RWPE2 (cell line): ENCODE data around the gene RNGTT.

Source experiments
- ATAC-seq: fragments of 200-7000 bp; cut with Tn5 transposase; 3 replicates; pipeline ENCODE4 v1.9.1; 2021; ENCODE audit warnings: low read depth
- DNase-seq: peaks from one replicate; pipeline ENCODE4 v3.0.0-alpha.2; 2020; ENCODE audit warnings: low spot score
- H3K27ac ChIP-seq: fragments of 450-650 bp; 2 replicates; pipeline ENCODE4 v1.5.1; 2017; ENCODE audit warnings: mild to moderate bottlenecking; ENCODE audit not compliant: poor library complexity, severe bottlenecking
- H3K27me3 ChIP-seq: fragments of 250-450 bp; sonication (Bioruptor Pico); 2 replicates; pipeline ENCODE4 v1.5.1; 2021; ENCODE audit warnings: mild to moderate bottlenecking, moderate library complexity; ENCODE audit not compliant: insufficient read depth, poor library complexity, severe bottlenecking
- H3K36me3 ChIP-seq: fragments of 250-450 bp; sonication (Bioruptor Pico); 2 replicates; pipeline ENCODE4 v1.5.1; 2020; ENCODE audit warnings: low read depth, mild to moderate bottlenecking, moderate library complexity
- H3K4me1 ChIP-seq: fragments of 250-450 bp; sonication (Bioruptor Pico); 2 replicates; pipeline ENCODE4 v1.5.1; 2021; ENCODE audit warnings: mild to moderate bottlenecking, moderate library complexity; ENCODE audit not compliant: insufficient read depth, poor library complexity, severe bottlenecking
- H3K4me3 ChIP-seq: fragments of 250-450 bp; sonication (Bioruptor Pico); 2 replicates; pipeline ENCODE4 v1.5.1; 2021; ENCODE audit warnings: mild to moderate bottlenecking, moderate library complexity; ENCODE audit not compliant: severe bottlenecking
- H3K9me3 ChIP-seq: fragments of 250-450 bp; sonication (Bioruptor Pico); 2 replicates; pipeline ENCODE4 v1.5.1; 2021; ENCODE audit warnings: mild to moderate bottlenecking, moderate library complexity; ENCODE audit not compliant: severe bottlenecking
- CTCF ChIP-seq: fragments of 450-650 bp; IDR thresholded peaks from one replicate; pipeline ENCODE4 v1.5.1; 2017; ENCODE audit warnings: mild to moderate bottlenecking, moderate library complexity; ENCODE audit not compliant: poor library complexity, severe bottlenecking

The RNGTT gene

GRCh38 chr6:88810701-88811100, 152.7 kb downstream of the RNGTT start:
- TF ChIP-seq CTCF, result no peak

GRCh38 chr6:88810089-88810488, 153.3 kb downstream of the RNGTT start:
- no peak for ATAC-seq

More at GRCh38 chr6:88810701-88811100, 152.7 kb downstream of the RNGTT start:
- no peaks in the 10 kb centered on the region for H3K4me1 ChIP-seq
- H3K27ac ChIP-seq, result no peak overlapping the region
- no peaks in the 10 kb centered on the region; the same call in 1 of the 2 replicates for H3K36me3 ChIP-seq
- H3K4me3 ChIP-seq, result no peak overlapping the region
- no peaks in the 10 kb centered on the region for H3K27me3 ChIP-seq
- DNase-seq, result no peak
- ATAC-seq, result no peak
- peaks cover 2% of the 10 kb centered on the region for H3K9me3 ChIP-seq

GRCh38 chr6:88808381-88808780, 155.0 kb downstream of the RNGTT start:
- Histone ChIP-seq H3K27ac (no peak overlapping the region), H3K4me1 (no peaks in the 10 kb centered on the region), H3K27me3 (no peaks in the 10 kb centered on the region), H3K9me3 (peaks cover 2% of the 10 kb centered on the region), H3K4me3 (no peak overlapping the region), H3K36me3 (no peaks in the 10 kb centered on the region; the same call in 1 of the 2 replicates)
- DNase-seq (no peak), ATAC-seq (no peak)
- TF ChIP-seq CTCF, result no peak

More at GRCh38 chr6:88810089-88810488, 153.3 kb downstream of the RNGTT start:
- Histone ChIP-seq H3K27ac (no peak overlapping the region), H3K4me3 (no peak overlapping the region), H3K27me3 (no peaks in the 10 kb centered on the region), H3K4me1 (no peaks in the 10 kb centered on the region), H3K9me3 (peaks cover 2% of the 10 kb centered on the region), H3K36me3 (no peaks in the 10 kb centered on the region; the same call in 1 of the 2 replicates)
- TF ChIP-seq CTCF, result no peak
- DNase-seq, result no peak

- Histone ChIP-seq H3K4me1 (no peaks in the 10 kb centered on the region), H3K36me3 (no peaks in the 10 kb centered on the region; the same call in 1 of the 2 replicates)
Observed at GRCh38 chr6:88807622-88808021, 155.8 kb downstream of the RNGTT start.

More at GRCh38 chr6:88807622-88808021, 155.8 kb downstream of the RNGTT start:
- H3K9me3 ChIP-seq, result peaks cover 2% of the 10 kb centered on the region
- no peak for TF ChIP-seq CTCF
- DNase-seq, result no peak
- H3K27ac ChIP-seq, result no peak overlapping the region
- no peak overlapping the region for H3K4me3 ChIP-seq
- no peak for ATAC-seq
- H3K27me3 ChIP-seq, result no peaks in the 10 kb centered on the region
